Caco-2 (cell line): Measurements from ENCODE around the gene DHX34. TPM values are rescaled to one million over a fixed set of nuclear protein-coding genes. Genes with fewer than 3 reads are reported as not detected.

Experiments used
- BruUV-seq: library from RNA; stranded (reverse); fragments of 400-500 nt; replicated peaks from 2 replicates; lab custom pipeline; 2021; lab: Mats Ljungman, UMichigan
- CTCF ChIA-PET: fragments of 300-600 bp; sonication (Branson Sonifier 250); formaldehyde crosslinking; loops from one replicate; lab custom pipeline; 2022; ENCODE audit warnings: antibody characterized with exemption; lab: Charles Lee
- POLR2A ChIA-PET: fragments of 300-600 bp; sonication (Branson Sonifier 250); formaldehyde crosslinking; loops from one replicate; lab custom pipeline; 2022; ENCODE audit warnings: antibody characterized with exemption; lab: Charles Lee
- DNase-seq, 2 experiments: peaks; one replicate each; pipeline versions ENCODE4 v3.0.0 to v3.0.0-alpha.2; 2020 to 2022
- H3K27me3 ChIP-seq: replicated peaks from 2 replicates; pipeline ENCODE4 v1.6.0; 2011; ENCODE audit warnings: low read length; ENCODE audit not compliant: control insufficient read depth, insufficient read depth
- H3K36me3 ChIP-seq: 2 replicates; pipeline ENCODE4 v1.5.1; 2011; ENCODE audit warnings: low read length; ENCODE audit not compliant: control insufficient read depth, insufficient read depth
- H3K4me1 ChIP-seq: fragments of 250-450 bp; sonication (Bioruptor Pico); 2 replicates; pipeline ENCODE4 v1.5.1; 2020; ENCODE audit warnings: mild to moderate bottlenecking
- H3K4me3 ChIP-seq: 2 replicates; pipeline ENCODE4 v1.5.1; 2011; ENCODE audit warnings: low read depth, mild to moderate bottlenecking, control low read depth, low read length
- H3K9me3 ChIP-seq: fragments of 250-450 bp; sonication (Bioruptor Pico); 2 replicates; pipeline ENCODE4 v1.5.1; 2020; ENCODE audit warnings: mild to moderate bottlenecking, moderate library complexity
- H3K27ac Mint-ChIP-seq: one replicate; pipeline ENCODE4 v1.8.0; 2022; ENCODE audit warnings: mixed read lengths; ENCODE audit not compliant: unreplicated experiment
- H3K27me3 Mint-ChIP-seq: one replicate; pipeline ENCODE4 v1.8.0; 2022; ENCODE audit warnings: mixed read lengths; ENCODE audit not compliant: insufficient read depth, unreplicated experiment
- H3K36me3 Mint-ChIP-seq: one replicate; pipeline ENCODE4 v1.8.0; 2022; ENCODE audit warnings: mild to moderate bottlenecking, mixed read lengths; ENCODE audit not compliant: insufficient read depth, unreplicated experiment
- H3K4me1 Mint-ChIP-seq: one replicate; pipeline ENCODE4 v1.8.0; 2022; ENCODE audit warnings: low read depth, mixed read lengths; ENCODE audit not compliant: unreplicated experiment
- H3K4me3 Mint-ChIP-seq: one replicate; pipeline ENCODE4 v1.8.0; 2022; ENCODE audit warnings: mild to moderate bottlenecking, moderate library complexity, mixed read lengths; ENCODE audit not compliant: unreplicated experiment
- H3K9me3 Mint-ChIP-seq: one replicate; pipeline ENCODE4 v1.8.0; 2022; ENCODE audit warnings: mixed read lengths; ENCODE audit not compliant: unreplicated experiment
- CTCF ChIP-seq, 2 experiments: fragments of 200-600 bp in 1 of 2; IDR thresholded peaks; 1 replicate in 1 of 2; 2 replicates in 1 of 2; pipeline versions ENCODE4 v1.5.1 to v1.8.0; 2011 to 2022; ENCODE audit warnings: antibody characterized with exemption in 1 of 2, control low read depth in 1 of 2, inconsistent platforms in 1 of 2, low read depth in 1 of 2, low read length in 1 of 2, mild to moderate bottlenecking in 1 of 2, moderate library complexity in 1 of 2; ENCODE audit not compliant: insufficient read depth in 1 of 2, severe bottlenecking in 1 of 2, unreplicated experiment in 1 of 2
- intact Hi-C: fragments of 100-400 bp; cut with micrococcal nuclease; formaldehyde crosslinking; loops from one replicate; pipeline ENCODE4 v1.10.0; 2022; ENCODE audit not compliant: unreplicated experiment
- total RNA-seq: library from RNA; stranded (reverse); gene quantifications from 2 replicates; pipeline ENCODE4 v1.2.3, GENCODE V29; 2022

DHX34 gene
- total RNA-seq, 1 experiment from 2014 or later, result 28.7 TPM

- Histone ChIP-seq H3K4me1 (no peaks in the 10 kb centered on the region), H3K27me3 (no peaks in the 10 kb centered on the region), H3K36me3 (no peaks in the 10 kb centered on the region), H3K4me3 (no peak overlapping the region), H3K9me3 (no peaks in the 10 kb centered on the region)
- TF ChIP-seq CTCF (IDR thresholded peaks at IDR 0.05; ENCODE audit: insufficient read depth in 1 of 2, low read depth in 1 of 2, low read length in 1 of 2, severe bottlenecking in 1 of 2, unreplicated experiment in 1 of 2), result no peak
- Mint-ChIP-seq H3K9me3 (no peaks in the 10 kb centered on the region), H3K27me3 (peaks cover 12% of the 10 kb centered on the region), H3K4me3 (no peak overlapping the region), H3K4me1 (no peaks in the 10 kb centered on the region), H3K27ac (no peak overlapping the region), H3K36me3 (no peaks in the 10 kb centered on the region)
- intact Hi-C loops, result no loop called here
- ChIA-PET POLR2A (interaction anchor here (1.1 kb wide), 1 partner anchor 34 kb away, joined by 4 read pairs; no protein-coding TSS in a partner anchor), CTCF (interaction anchor here (1.1 kb wide), 1 partner anchor 30 kb away, joined by 3 read pairs; no protein-coding TSS in a partner anchor)
- DNase-seq, result no peak
- no TSS peak for BruUV-seq
Observed at GRCh38 chr19:47398707-47399597, 49.8 kb downstream of the DHX34 start.

GRCh38 chr19:47402504-47402903 is 53.4 kb downstream of the DHX34 start:
- Histone ChIP-seq H3K4me3 (no peak overlapping the region), H3K36me3 (no peaks in the 10 kb centered on the region), H3K9me3 (no peaks in the 10 kb centered on the region), H3K4me1 (0 out of 2 replicates have a peak, but pooled peaks cover 4% of the 10 kb centered on the region), H3K27me3 (no peaks in the 10 kb centered on the region)
- POLR2A ChIA-PET, result no interaction called here
- Mint-ChIP-seq H3K27me3 (peaks cover 19% of the 10 kb centered on the region), H3K4me1 (no peaks in the 10 kb centered on the region), H3K4me3 (no peak overlapping the region), H3K27ac (no peak overlapping the region), H3K9me3 (peaks cover 9% of the 10 kb centered on the region), H3K36me3 (no peaks in the 10 kb centered on the region)
- CTCF ChIA-PET, result interaction anchor here (0.6 to 1.1 kb wide), 2 partner anchors 11 to 91 kb away, joined by 3 to 4 read pairs; no protein-coding TSS in a partner anchor
- intact Hi-C loops, result no loop called here
- no peak for TF ChIP-seq CTCF (IDR thresholded peaks at IDR 0.05; ENCODE audit: insufficient read depth in 1 of 2, low read depth in 1 of 2, low read length in 1 of 2, severe bottlenecking in 1 of 2, unreplicated experiment in 1 of 2)
- no TSS peak for BruUV-seq
- no peak for DNase-seq

GRCh38 chr19:47404334-47405196 is 55.5 kb downstream of the DHX34 start:
- Histone ChIP-seq H3K27me3 (no peaks in the 10 kb centered on the region), H3K36me3 (no peaks in the 10 kb centered on the region), H3K4me3 (no peak overlapping the region), H3K9me3 (no peaks in the 10 kb centered on the region), H3K4me1 (0 out of 2 replicates have a peak, but pooled peaks cover 4% of the 10 kb centered on the region)
- POLR2A ChIA-PET, result no interaction called here
- H3K36me3 Mint-ChIP-seq, result peaks cover 6% of the 10 kb centered on the region
- no peak overlapping the region for H3K4me3 Mint-ChIP-seq
- CTCF ChIA-PET, result interaction anchor here (0.6 kb wide), 1 partner anchor 472 kb away, joined by 3 read pairs; no protein-coding TSS in a partner anchor
- no peak overlapping the region for H3K27ac Mint-ChIP-seq
- peaks cover 20% of the 10 kb centered on the region for H3K9me3 Mint-ChIP-seq
- DNase-seq, result no peak
- no peak for TF ChIP-seq CTCF (IDR thresholded peaks at IDR 0.05; ENCODE audit: insufficient read depth in 1 of 2, low read depth in 1 of 2, low read length in 1 of 2, severe bottlenecking in 1 of 2, unreplicated experiment in 1 of 2)
- H3K4me1 Mint-ChIP-seq, result no peaks in the 10 kb centered on the region
- intact Hi-C loops, result no loop called here
- peaks cover 30% of the 10 kb centered on the region for H3K27me3 Mint-ChIP-seq
- BruUV-seq, result no TSS peak
